ENCODE results near the gene CEP152. TPM values are rescaled to one million over a fixed set of nuclear protein-coding genes. Genes with fewer than 3 reads are reported as not detected.

The CEP152 gene
- total RNA-seq, 2 donors from 2014 or later: 3.6 to 7.9 TPM

DNA sequence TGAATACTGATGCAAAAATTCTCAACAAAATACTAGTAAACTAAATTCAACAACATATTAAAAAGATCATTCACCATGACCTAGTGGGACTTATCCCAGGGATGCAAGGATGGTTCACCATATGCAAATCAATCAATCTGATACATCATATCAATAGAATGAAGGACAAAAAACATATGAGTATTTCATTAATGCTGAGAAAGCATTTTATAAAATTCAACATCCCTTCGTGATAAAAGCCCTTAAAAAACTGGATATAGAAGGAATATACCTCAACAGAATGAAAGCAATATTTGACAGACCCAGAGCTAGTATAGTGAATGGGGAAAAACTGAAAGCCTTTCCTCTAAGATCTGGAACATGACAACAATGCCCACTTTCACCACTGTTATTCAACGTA, 122.4 kb downstream of the CEP152 start:
- no peak for TF ChIP-seq POLR2A (IDR thresholded peaks at IDR 0.05)
- no peak overlapping the region for H3K27ac ChIP-seq
- DNase-seq: no peak
- ATAC-seq: no peak
- no peaks in the 10 kb centered on the region for H3K27me3 ChIP-seq
- no peaks in the 10 kb centered on the region for H3K9me3 ChIP-seq
- WGBS, 2 donors: 41 to 92% methylated on average over 1 to 2 of the region's 2 CpGs
- no peaks in the 10 kb centered on the region for H3K36me3 ChIP-seq (replicated peaks in 1 of 2; ENCODE audit: insufficient read depth in 1 of 2, low read depth in 2 of 2)
- no peaks in the 10 kb centered on the region for H3K4me1 ChIP-seq
- no peak overlapping the region for H3K4me3 ChIP-seq
- intact Hi-C loops (cut with DNase I): no loop called here

Other genes with a start within 250 kb of the CEP152 start
- 10 to 100 TPM; 12.7 to 51.1 TPM for gene FBN1, start 165.4 kb downstream of the CEP152 start, total RNA-seq
- gene EID1, start 67.1 kb upstream of the CEP152 start, total RNA-seq: 100 to 1,000 TPM in 1 of 2 donors, 10 to 100 TPM in 1; 60.0 to 182 TPM
- under 1 TPM in 1 of 2 donors, not detected in 1; 0.78 TPM for gene SHC4, start 152.8 kb upstream of the CEP152 start, total RNA-seq
- 10 to 100 TPM; 23.9 to 32.0 TPM for gene SECISBP2L, start 235.4 kb upstream of the CEP152 start, total RNA-seq